Hepatocyte (in vitro differentiated cells): ENCODE measurements around the gene ZNF804A.

Experiments used
- EZH2 ChIP-seq: fragments of 200-600 bp; sonication (generic); IDR thresholded peaks from 2 replicates; pipeline ENCODE4 v1.6.1; 2016; ENCODE audit warnings: antibody characterized with exemption, mild to moderate bottlenecking, borderline replicate concordance
- TF ChIP-seq, protein P1 (sequence below): fragments of 200-600 bp; sonication (generic); IDR thresholded peaks from 2 replicates; pipeline ENCODE4 v1.5.1; 2016; ENCODE audit warnings: antibody characterized with exemption, mild to moderate bottlenecking; ENCODE audit not compliant: poor library complexity

DNA sequence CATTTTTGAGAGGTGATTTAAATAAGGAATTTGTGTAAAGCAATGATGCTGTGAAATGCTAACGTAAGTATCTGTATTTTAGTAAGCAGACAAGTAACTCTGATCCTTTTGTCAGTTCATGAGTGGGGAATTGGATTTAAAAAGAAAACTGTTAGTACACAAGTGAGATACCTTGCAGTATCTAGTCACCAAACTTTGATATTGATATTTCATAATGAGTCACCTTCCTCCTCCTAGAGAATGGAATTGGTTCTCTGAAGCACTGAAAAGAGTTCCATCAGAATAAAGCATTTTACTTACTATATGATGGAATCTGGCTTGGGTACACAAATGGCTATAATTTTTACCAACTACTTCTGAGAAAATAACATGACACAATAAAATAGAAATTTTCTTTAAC is 232.2 kb downstream of the ZNF804A start:
- TF ChIP-seq, protein P1, sequence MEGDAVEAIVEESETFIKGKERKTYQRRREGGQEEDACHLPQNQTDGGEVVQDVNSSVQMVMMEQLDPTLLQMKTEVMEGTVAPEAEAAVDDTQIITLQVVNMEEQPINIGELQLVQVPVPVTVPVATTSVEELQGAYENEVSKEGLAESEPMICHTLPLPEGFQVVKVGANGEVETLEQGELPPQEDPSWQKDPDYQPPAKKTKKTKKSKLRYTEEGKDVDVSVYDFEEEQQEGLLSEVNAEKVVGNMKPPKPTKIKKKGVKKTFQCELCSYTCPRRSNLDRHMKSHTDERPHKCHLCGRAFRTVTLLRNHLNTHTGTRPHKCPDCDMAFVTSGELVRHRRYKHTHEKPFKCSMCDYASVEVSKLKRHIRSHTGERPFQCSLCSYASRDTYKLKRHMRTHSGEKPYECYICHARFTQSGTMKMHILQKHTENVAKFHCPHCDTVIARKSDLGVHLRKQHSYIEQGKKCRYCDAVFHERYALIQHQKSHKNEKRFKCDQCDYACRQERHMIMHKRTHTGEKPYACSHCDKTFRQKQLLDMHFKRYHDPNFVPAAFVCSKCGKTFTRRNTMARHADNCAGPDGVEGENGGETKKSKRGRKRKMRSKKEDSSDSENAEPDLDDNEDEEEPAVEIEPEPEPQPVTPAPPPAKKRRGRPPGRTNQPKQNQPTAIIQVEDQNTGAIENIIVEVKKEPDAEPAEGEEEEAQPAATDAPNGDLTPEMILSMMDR: no peak
- TF ChIP-seq EZH2: no peak
